ENCODE results near the gene DLX4.
A peak's percentile ranks its signal among the peaks of the same experiment; 100 is the strongest.

Gene DLX4

DNA sequence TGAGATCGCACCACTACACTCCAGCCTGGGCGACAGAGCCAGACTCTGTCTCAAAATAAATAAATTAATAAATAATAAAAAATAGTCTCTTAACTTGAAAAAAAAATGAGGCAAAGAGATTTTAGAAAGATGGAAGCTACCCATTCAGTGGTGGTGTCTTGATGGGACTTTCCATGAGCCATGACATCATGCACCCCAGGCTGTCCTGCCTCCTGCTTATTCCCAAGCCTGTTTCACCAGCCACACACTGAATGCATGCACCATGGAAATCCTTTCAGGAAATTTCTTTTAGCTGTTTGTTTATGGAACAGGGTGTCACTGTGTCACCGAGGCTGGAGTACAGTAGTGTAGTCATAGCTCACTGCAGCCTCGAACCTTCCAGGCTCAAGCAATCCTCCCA lies 34.9 kb downstream of the DLX4 start:
- FAIRE-seq (no peak), DNase-seq (ENCODE audit: low spot score) (no peak)

DNA sequence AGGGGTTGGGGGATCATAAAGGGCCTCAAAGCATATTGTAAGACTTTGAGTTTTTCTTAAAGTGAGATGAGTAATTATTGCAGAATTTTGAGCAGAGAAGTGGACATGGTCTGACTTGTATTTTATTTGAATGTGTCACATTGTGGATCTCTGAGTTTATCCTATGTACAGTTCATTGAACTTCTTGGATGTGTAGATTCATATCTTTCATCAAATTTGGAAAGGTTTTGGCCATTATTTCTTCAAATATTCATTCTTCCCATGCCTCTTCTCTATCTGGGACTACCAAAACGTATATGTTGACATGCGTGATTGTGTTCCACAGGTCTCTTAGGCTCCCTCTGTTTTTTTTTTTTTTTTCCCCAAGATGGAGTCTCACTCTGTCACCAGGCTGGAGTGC lies 40.3 kb downstream of the DLX4 start:
- DNase-seq (ENCODE audit: low spot score): no peak
- FAIRE-seq: no peak

DNA sequence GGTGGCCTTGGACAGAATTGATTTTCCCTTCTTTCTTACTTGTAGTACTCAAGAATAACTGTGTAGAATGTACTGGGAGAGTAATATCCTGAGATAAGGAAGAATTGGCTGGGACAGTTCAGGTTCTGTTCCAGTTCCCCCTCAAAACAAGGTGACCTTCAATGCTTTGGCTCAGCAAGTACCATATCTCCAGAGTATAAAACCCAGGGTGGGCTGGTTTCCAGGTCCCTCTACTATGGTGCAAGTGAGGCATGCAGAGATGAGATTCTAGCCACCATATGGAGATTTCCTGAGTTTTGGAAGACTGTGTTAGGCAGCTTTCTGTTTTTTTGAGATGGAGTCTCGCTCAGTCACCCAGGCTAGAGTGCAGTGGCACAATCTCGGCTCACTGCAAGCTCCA lies 44.1 kb downstream of the DLX4 start:
- DNase-seq (ENCODE audit: low spot score) (no peak), FAIRE-seq (no peak)

GRCh38 chr17:50014471-50015088 lies 45.6 kb downstream of the DLX4 start:
- DNase-seq (ENCODE audit: low spot score): no peak
- no peak for FAIRE-seq

DNA sequence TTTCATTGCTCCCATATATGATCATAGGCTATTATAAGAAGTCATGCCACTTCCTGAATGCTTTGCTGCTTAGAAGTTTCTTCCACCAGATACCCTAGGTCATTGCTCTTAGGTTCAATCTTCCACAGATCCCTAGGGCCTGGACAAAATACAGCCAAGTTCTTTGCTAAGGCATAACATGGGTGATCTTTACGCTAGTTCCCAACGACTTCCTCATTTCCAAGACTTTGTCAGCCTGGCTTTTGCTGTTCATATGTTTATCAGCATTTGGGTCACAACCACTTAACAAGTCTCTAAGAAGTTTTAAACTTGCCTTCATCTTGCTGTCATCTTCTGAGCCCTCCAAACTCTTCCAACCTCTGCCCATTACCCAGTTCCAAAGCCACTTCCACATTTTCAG lies 46.2 kb downstream of the DLX4 start:
- FAIRE-seq (no peak), DNase-seq (ENCODE audit: low spot score) (no peak)

- FAIRE-seq: no peak
- no peak for DNase-seq (ENCODE audit: low spot score)
Measured at GRCh38 chr17:50018909-50019308, 49.9 kb downstream of the DLX4 start.

- FAIRE-seq (no peak), DNase-seq (ENCODE audit: low spot score) (no peak)
Measured at GRCh38 chr17:50020841-50021599, 52.0 kb downstream of the DLX4 start.

DNA sequence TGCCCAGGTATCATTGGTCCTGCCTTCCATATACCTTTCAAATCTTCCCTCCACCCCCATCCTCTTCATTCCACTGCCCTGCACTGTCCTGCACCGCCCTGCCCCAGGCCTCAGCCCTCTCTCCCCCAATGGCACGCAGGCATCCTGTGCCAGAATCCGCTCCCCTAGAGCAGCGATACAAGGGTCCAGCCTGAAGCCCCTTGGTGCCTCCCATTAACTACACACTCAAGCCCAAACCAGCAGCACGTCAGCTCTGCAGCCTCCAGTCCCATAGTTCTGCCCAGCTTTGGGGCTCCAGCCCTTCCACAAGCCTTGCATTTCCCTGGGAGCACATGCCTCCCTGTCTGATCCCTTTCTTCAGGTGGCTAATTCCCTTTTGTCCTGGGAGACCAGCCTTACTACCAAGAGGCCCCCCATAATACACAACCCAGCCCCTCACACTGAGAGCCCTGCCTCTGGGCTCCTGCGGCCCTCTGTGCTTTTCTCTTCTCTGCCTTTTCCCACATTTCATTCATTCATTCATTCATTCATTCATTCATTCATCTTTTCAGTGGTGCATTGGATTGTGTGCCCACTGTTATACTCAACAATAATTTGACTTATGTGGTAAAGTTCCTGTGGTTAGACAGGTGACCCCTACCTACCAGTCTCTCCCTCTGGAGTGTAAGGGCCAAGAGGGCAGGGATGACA lies 52.8 kb downstream of the DLX4 start:
- DNase-seq (ENCODE audit: low spot score): no peak
- FAIRE-seq: no peak

- DNase-seq (ENCODE audit: low spot score) (no peak), FAIRE-seq (no peak)
Measured at GRCh38 chr17:50022463-50023130, 53.6 kb downstream of the DLX4 start.

GRCh38 chr17:50023520-50023919 lies 54.5 kb downstream of the DLX4 start:
- DNase-seq (ENCODE audit: low spot score) (no peak), FAIRE-seq (peak; percentile 99)
